Measurements from ENCODE around the gene RNASEH1. TPM values are rescaled to one million over a fixed set of nuclear protein-coding genes. Genes with fewer than 3 reads are reported as not detected.

Gene RNASEH1
- total RNA-seq, 1 donor from 2014 or later, result 35.5 TPM

GRCh38 chr2:3526871-3527270 is 31.3 kb downstream of the RNASEH1 start:
- H3K9me3 Mint-ChIP-seq (ENCODE audit: unreplicated experiment), result no peaks in the 10 kb centered on the region
- Histone ChIP-seq H3K9ac (ENCODE audit: low read length) (no peak overlapping the region), H3K36me3 (ENCODE audit: insufficient read depth, low read length) (no peaks in the 10 kb centered on the region), H3K4me3 (ENCODE audit: insufficient read depth, low read depth, low read length) (no peak overlapping the region), H3K27ac (ENCODE audit: low read depth, low read length) (no peak overlapping the region), H3K4me2 (ENCODE audit: low read length) (no peak overlapping the region), H3K79me2 (ENCODE audit: insufficient read depth, low read length) (no peaks in the 10 kb centered on the region), H3K27me3 (ENCODE audit: insufficient read depth, low read length) (no peaks in the 10 kb centered on the region), H2AFZ (ENCODE audit: low read depth, low read length) (no peak overlapping the region), H3K4me1 (ENCODE audit: insufficient read depth, low read length) (peaks cover 16% of the 10 kb centered on the region), H3K9me3 (ENCODE audit: insufficient read depth, low read depth, low read length) (no peaks in the 10 kb centered on the region), H4K20me1 (ENCODE audit: insufficient read depth, low read length) (no peaks in the 10 kb centered on the region)
- no peak overlapping the region for H3K27ac Mint-ChIP-seq (ENCODE audit: unreplicated experiment)
- no peak overlapping the region for H3K4me3 Mint-ChIP-seq (ENCODE audit: unreplicated experiment)
- DNase-seq (ENCODE audit: low read depth) (no peak), FAIRE-seq (no peak)
- H3K36me3 Mint-ChIP-seq (ENCODE audit: low read depth, unreplicated experiment), result no peaks in the 10 kb centered on the region
- TF ChIP-seq EZH2 (IDR thresholded peaks at IDR 0.05; ENCODE audit: insufficient read depth, low read length), result no peak
- TF ChIP-seq CTCF (IDR thresholded peaks at IDR 0.05; ENCODE audit: insufficient read depth, low read depth, low read length), result no peak
- H3K27me3 Mint-ChIP-seq (ENCODE audit: low read depth, unreplicated experiment), result no peaks in the 10 kb centered on the region
- H3K4me1 Mint-ChIP-seq (ENCODE audit: low read depth, unreplicated experiment), result peaks cover 15% of the 10 kb centered on the region

- TF ChIP-seq EZH2 (IDR thresholded peaks at IDR 0.05; ENCODE audit: insufficient read depth, low read length), result no peak
- no peaks in the 10 kb centered on the region for H3K9me3 ChIP-seq (ENCODE audit: insufficient read depth, low read depth, low read length)
- H3K79me2 ChIP-seq (ENCODE audit: insufficient read depth, low read length), result no peaks in the 10 kb centered on the region
- H3K36me3 ChIP-seq (ENCODE audit: insufficient read depth, low read length), result no peaks in the 10 kb centered on the region
- DNase-seq (ENCODE audit: low read depth) (peak; percentile 61), FAIRE-seq (no peak)
- H3K4me2 ChIP-seq (ENCODE audit: low read length), result peak overlapping the region; percentile 63
- Mint-ChIP-seq H3K4me1 (ENCODE audit: low read depth, unreplicated experiment) (peaks cover 19% of the 10 kb centered on the region), H3K27ac (ENCODE audit: unreplicated experiment) (peak overlapping the region; percentile 67), H3K9me3 (ENCODE audit: unreplicated experiment) (no peaks in the 10 kb centered on the region), H3K36me3 (ENCODE audit: low read depth, unreplicated experiment) (no peaks in the 10 kb centered on the region), H3K4me3 (ENCODE audit: unreplicated experiment) (peak overlapping the region; percentile 28), H3K27me3 (ENCODE audit: low read depth, unreplicated experiment) (no peaks in the 10 kb centered on the region)
- no peak overlapping the region for H3K27ac ChIP-seq (ENCODE audit: low read depth, low read length)
- H2AFZ ChIP-seq (ENCODE audit: low read depth, low read length), result no peak overlapping the region
- peaks cover 21% of the 10 kb centered on the region for H3K4me1 ChIP-seq (ENCODE audit: insufficient read depth, low read length)
- H3K27me3 ChIP-seq (ENCODE audit: insufficient read depth, low read length), result no peaks in the 10 kb centered on the region
- H3K4me3 ChIP-seq (ENCODE audit: insufficient read depth, low read depth, low read length), result no peak overlapping the region
- no peaks in the 10 kb centered on the region for H4K20me1 ChIP-seq (ENCODE audit: insufficient read depth, low read length)
- H3K9ac ChIP-seq (ENCODE audit: low read length), result no peak overlapping the region
These were observed 34.5 kb downstream of the RNASEH1 start for GRCh38 chr2:3523551-3524041.

- no peaks in the 10 kb centered on the region for H4K20me1 ChIP-seq (ENCODE audit: insufficient read depth, low read length)
- Mint-ChIP-seq H3K4me3 (ENCODE audit: unreplicated experiment) (no peak overlapping the region), H3K27ac (ENCODE audit: unreplicated experiment) (no peak overlapping the region), H3K4me1 (ENCODE audit: low read depth, unreplicated experiment) (peaks cover 20% of the 10 kb centered on the region), H3K27me3 (ENCODE audit: low read depth, unreplicated experiment) (no peaks in the 10 kb centered on the region), H3K36me3 (ENCODE audit: low read depth, unreplicated experiment) (no peaks in the 10 kb centered on the region), H3K9me3 (ENCODE audit: unreplicated experiment) (no peaks in the 10 kb centered on the region)
- H3K4me3 ChIP-seq (ENCODE audit: insufficient read depth, low read depth, low read length), result no peak overlapping the region
- FAIRE-seq (no peak), DNase-seq (ENCODE audit: low read depth) (peak; percentile 57)
- TF ChIP-seq CTCF (IDR thresholded peaks at IDR 0.05; ENCODE audit: insufficient read depth, low read depth, low read length) (no peak), EZH2 (IDR thresholded peaks at IDR 0.05; ENCODE audit: insufficient read depth, low read length) (no peak)
- H3K27me3 ChIP-seq (ENCODE audit: insufficient read depth, low read length), result no peaks in the 10 kb centered on the region
- no peak overlapping the region for H3K27ac ChIP-seq (ENCODE audit: low read depth, low read length)
- no peak overlapping the region for H3K9ac ChIP-seq (ENCODE audit: low read length)
- H3K4me1 ChIP-seq (ENCODE audit: insufficient read depth, low read length), result peaks cover 21% of the 10 kb centered on the region
- H3K4me2 ChIP-seq (ENCODE audit: low read length), result no peak overlapping the region
- no peaks in the 10 kb centered on the region for H3K36me3 ChIP-seq (ENCODE audit: insufficient read depth, low read length)
- H3K9me3 ChIP-seq (ENCODE audit: insufficient read depth, low read depth, low read length), result no peaks in the 10 kb centered on the region
- peaks cover 4% of the 10 kb centered on the region for H3K79me2 ChIP-seq (ENCODE audit: insufficient read depth, low read length)
- H2AFZ ChIP-seq (ENCODE audit: low read depth, low read length), result no peak overlapping the region
These were observed 35.1 kb downstream of the RNASEH1 start for GRCh38 chr2:3522961-3523421.
